Nephron progenitor cell (in vitro differentiated cells): Measurements from ENCODE around the gene CARD14.

Experiments
- DNase-seq: peaks from one replicate; pipeline ENCODE4 v3.0.0; 2021
- H3K27ac Mint-ChIP-seq: 2 replicates; pipeline ENCODE4 v1.8.0; 2021; ENCODE audit warnings: mild to moderate bottlenecking, moderate library complexity, mixed read lengths
- H3K27me3 Mint-ChIP-seq: 2 replicates; pipeline ENCODE4 v1.8.0; 2021; ENCODE audit warnings: mild to moderate bottlenecking, low read depth, mixed read lengths; ENCODE audit not compliant: poor library complexity
- H3K36me3 Mint-ChIP-seq: 2 replicates; pipeline ENCODE4 v1.8.0; 2021; ENCODE audit warnings: low read depth, mixed read lengths
- H3K4me1 Mint-ChIP-seq: 2 replicates; pipeline ENCODE4 v1.8.0; 2021; ENCODE audit warnings: mixed read lengths
- H3K4me3 Mint-ChIP-seq: 2 replicates; pipeline ENCODE4 v1.8.0; 2021; ENCODE audit warnings: mild to moderate bottlenecking, moderate library complexity, mixed read lengths
- H3K9me3 Mint-ChIP-seq: 2 replicates; pipeline ENCODE4 v1.8.0; 2021; ENCODE audit warnings: mild to moderate bottlenecking, moderate library complexity, mixed read lengths
- CTCF ChIP-seq: fragments of 200-600 bp; sonication (generic); IDR thresholded peaks from 2 replicates; pipeline ENCODE4 v1.5.0; 2021; ENCODE audit warnings: antibody characterized with exemption

Gene CARD14

GRCh38 chr17:80125656-80126448 is 44.0 kb upstream of the CARD14 start:
- Mint-ChIP-seq H3K27me3 (peaks cover 11% of the 10 kb centered on the region), H3K36me3 (no peaks in the 10 kb centered on the region)
- DNase-seq: no peak

GRCh38 chr17:80126449-80126715 is 43.4 kb upstream of the CARD14 start:
- Mint-ChIP-seq H3K36me3 (no peaks in the 10 kb centered on the region), H3K27me3 (peaks cover 12% of the 10 kb centered on the region), H3K27ac (no peak overlapping the region), H3K4me1 (peaks cover 16% of the 10 kb centered on the region), H3K9me3 (no peaks in the 10 kb centered on the region), H3K4me3 (no peak overlapping the region)
- TF ChIP-seq CTCF: no peak
- no peak for DNase-seq

More at GRCh38 chr17:80125656-80126448, 44.0 kb upstream of the CARD14 start:
- no peak overlapping the region for H3K27ac Mint-ChIP-seq
- H3K9me3 Mint-ChIP-seq: no peaks in the 10 kb centered on the region
- H3K4me1 Mint-ChIP-seq: peaks cover 16% of the 10 kb centered on the region
- H3K4me3 Mint-ChIP-seq: no peak overlapping the region
- TF ChIP-seq CTCF: no peak

- Mint-ChIP-seq H3K4me1 (peaks cover 12% of the 10 kb centered on the region), H3K4me3 (no peak overlapping the region), H3K9me3 (no peaks in the 10 kb centered on the region), H3K27ac (no peak overlapping the region), H3K36me3 (peaks cover 12% of the 10 kb centered on the region), H3K27me3 (peaks cover 15% of the 10 kb centered on the region)
- TF ChIP-seq CTCF: no peak
- DNase-seq: no peak
Observed at GRCh38 chr17:80129006-80129565, 40.7 kb upstream of the CARD14 start.

GRCh38 chr17:80130992-80131391 is 38.8 kb upstream of the CARD14 start:
- no peak for DNase-seq
- TF ChIP-seq CTCF: no peak
- H3K4me1 Mint-ChIP-seq: peaks cover 5% of the 10 kb centered on the region
- H3K27me3 Mint-ChIP-seq: peaks cover 11% of the 10 kb centered on the region
- H3K9me3 Mint-ChIP-seq: no peaks in the 10 kb centered on the region
- H3K27ac Mint-ChIP-seq: no peak overlapping the region
- peaks cover 28% of the 10 kb centered on the region for H3K36me3 Mint-ChIP-seq
- no peak overlapping the region for H3K4me3 Mint-ChIP-seq

GRCh38 chr17:80132906-80133625 is 36.8 kb upstream of the CARD14 start:
- H3K36me3 Mint-ChIP-seq: peaks cover 49% of the 10 kb centered on the region
- H3K27me3 Mint-ChIP-seq: peaks cover 6% of the 10 kb centered on the region
- H3K4me1 Mint-ChIP-seq: peaks cover 2% of the 10 kb centered on the region
- H3K4me3 Mint-ChIP-seq: no peak overlapping the region
- no peak for TF ChIP-seq CTCF
- H3K27ac Mint-ChIP-seq: peak overlapping the region; percentile 85
- no peaks in the 10 kb centered on the region for H3K9me3 Mint-ChIP-seq
- no peak for DNase-seq
